Stimulated activated CD4-positive, alpha-beta T cell treated with anti-CD3 and anti-CD28 coated beads, Interleukin-4, amount 100 ng/mL, for 48 hours (primary cell): Measurements from ENCODE around the gene PCDHGC5.

Source experiments
- DNase-seq, 2 donors: peaks; one replicate each; pipeline ENCODE4 v3.0.0-alpha.2; 2020; ENCODE audit warnings: low read depth in 2 of 2

Gene PCDHGC5

GRCh38 chr5:141512911-141513626 lies 24.2 kb downstream of the PCDHGC5 start:
- DNase-seq, result peak; percentile 23 to 24

DNA sequence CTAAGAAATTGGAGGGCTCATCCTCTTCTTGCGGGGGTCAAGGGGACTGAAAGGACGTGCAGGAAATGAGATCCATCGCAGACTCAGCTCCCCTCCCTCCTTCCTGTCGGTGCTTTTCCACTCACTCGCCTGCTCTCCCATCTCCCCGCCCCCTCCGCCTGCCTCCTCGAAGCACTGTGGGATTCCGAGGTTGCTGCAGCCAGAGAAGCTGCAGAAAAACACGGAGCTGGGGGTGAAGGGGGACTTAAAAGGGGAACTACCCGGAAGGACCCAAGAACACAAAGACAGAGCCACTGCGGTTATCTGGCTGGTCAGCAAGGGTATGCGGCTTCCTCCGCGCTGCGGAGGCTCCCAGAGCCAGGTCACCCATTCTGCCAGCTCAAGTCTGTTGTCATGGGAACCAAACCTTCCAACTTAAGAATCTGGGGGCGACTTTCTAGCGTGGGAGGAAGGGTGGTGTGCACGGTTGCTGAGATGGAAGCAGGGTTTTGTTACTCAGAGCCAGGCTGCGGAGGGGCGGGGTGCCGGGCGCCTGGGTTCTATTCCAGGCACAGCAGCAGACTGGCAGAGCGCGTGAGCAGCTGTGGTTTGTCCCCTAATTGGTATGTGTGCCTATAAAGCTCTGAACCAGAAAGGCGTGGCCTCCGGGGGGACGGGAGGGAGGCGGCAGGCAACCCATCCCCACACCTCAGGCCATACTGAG lies 24.9 kb downstream of the PCDHGC5 start:
- peak; percentile 55 to 67 for DNase-seq

- no peak for DNase-seq
Observed at GRCh38 chr5:141514330-141515133, 25.7 kb downstream of the PCDHGC5 start.

GRCh38 chr5:141515141-141515540 lies 26.3 kb downstream of the PCDHGC5 start:
- DNase-seq, result no peak

DNA sequence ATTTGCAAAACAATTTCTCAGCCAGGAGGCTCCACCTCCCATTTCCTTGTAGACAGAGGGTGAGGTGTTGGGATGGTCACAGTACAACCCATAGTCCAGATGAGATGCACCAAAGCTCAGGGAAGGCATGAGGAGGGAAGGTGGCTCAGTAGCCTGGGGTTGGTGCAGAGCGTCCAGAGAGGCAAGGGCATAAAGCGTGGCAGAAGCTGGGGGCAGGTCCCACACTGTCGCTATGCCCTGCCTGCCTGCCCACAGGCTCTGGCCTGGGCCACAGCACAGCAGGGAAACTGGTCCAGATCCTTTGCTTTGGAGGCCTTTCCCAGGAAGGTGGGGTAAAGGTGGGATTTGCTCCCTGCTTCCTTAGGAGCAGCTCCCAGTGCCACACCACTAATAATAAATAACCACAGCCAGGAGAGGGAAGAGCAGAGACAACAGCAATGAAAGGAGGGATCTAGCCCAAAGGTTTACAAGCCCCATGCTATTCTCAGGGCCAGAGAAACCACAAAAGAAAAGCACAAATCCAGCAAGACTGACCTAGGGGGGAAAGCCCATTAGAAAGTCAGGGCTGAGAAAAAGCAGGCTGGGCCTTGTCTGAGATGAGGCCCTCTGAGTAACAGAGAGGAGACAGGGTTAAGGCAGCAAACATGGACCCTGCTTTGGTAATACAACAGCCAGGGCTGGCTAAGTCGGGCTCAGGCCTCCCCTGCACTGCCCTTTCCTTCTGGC lies 27.2 kb downstream of the PCDHGC5 start:
- DNase-seq, result no peak

GRCh38 chr5:141516672-141517025 lies 27.8 kb downstream of the PCDHGC5 start:
- DNase-seq, result no peak

- no peak for DNase-seq
Observed at GRCh38 chr5:141517312-141517711, 28.4 kb downstream of the PCDHGC5 start.

- DNase-seq, result no peak
Observed at GRCh38 chr5:141517880-141518617, 29.2 kb downstream of the PCDHGC5 start.

GRCh38 chr5:141518618-141519015 lies 29.7 kb downstream of the PCDHGC5 start:
- no peak for DNase-seq

- DNase-seq, result no peak
Observed at GRCh38 chr5:141519605-141520565, 31.0 kb downstream of the PCDHGC5 start.

- no peak for DNase-seq
Observed at GRCh38 chr5:141521244-141521781, 32.4 kb downstream of the PCDHGC5 start.

GRCh38 chr5:141522301-141522700 lies 33.4 kb downstream of the PCDHGC5 start:
- no peak for DNase-seq

GRCh38 chr5:141523991-141524390 lies 35.1 kb downstream of the PCDHGC5 start:
- DNase-seq, result no peak

GRCh38 chr5:141524604-141525597 lies 36.0 kb downstream of the PCDHGC5 start:
- peak; percentile 15 to 28 for DNase-seq

GRCh38 chr5:141525653-141526052 lies 36.8 kb downstream of the PCDHGC5 start:
- no peak for DNase-seq

DNA sequence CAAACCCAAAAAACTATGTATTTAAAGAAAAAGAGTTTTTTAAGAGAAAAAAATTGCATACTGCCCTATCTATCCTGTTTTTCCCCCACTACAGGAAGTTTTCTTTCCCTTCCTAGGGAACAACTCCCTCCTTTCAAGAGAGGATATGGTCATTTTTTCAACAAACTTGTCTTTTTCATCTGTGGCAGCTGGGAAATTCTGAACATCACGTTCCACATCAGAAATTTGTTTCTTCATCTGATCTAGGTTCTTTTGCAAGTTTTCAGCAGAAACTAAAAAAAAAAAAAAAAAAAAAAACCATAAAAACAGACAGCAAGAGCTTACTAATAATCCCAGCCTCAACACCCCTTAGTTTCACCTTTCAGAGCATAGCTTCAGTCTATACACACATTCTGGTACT lies 38.5 kb downstream of the PCDHGC5 start:
- no peak for DNase-seq

- DNase-seq, result no peak
Observed at GRCh38 chr5:141528291-141528984, 39.6 kb downstream of the PCDHGC5 start.

DNA sequence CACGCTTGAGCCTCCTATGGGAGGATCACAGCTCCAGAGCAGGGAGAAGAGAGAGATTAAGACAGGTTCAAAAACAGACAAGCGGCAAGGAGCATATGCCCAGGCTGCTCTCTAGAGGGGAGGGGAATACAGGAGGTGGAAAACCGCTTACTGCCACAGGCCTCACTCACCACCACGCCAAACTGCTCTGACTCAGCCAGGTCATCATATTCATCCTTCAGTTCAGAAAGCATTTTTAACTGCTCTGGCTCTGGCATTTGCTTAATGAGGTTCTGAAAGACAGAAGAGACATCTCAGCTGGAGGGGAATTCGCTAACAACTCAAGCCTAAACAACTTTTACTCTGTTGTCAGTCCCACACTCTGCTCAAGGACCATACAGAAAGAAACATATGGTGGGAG lies 40.1 kb downstream of the PCDHGC5 start:
- DNase-seq, result no peak
